Activated CD4-positive, alpha-beta T cell treated with anti-CD3 and anti-CD28 coated beads for 4 hours (primary cell): ENCODE measurements around the gene PC.
"Not testable (repeated sequence)": the region's sequence is repeated elsewhere in the genome, so short reads cannot be mapped to it uniquely, and the experiment has no call there.

Source experiments
- DNase-seq, 2 donors: peaks; one replicate each; pipeline ENCODE4 v3.0.0-alpha.2; 2020

PC gene

DNA sequence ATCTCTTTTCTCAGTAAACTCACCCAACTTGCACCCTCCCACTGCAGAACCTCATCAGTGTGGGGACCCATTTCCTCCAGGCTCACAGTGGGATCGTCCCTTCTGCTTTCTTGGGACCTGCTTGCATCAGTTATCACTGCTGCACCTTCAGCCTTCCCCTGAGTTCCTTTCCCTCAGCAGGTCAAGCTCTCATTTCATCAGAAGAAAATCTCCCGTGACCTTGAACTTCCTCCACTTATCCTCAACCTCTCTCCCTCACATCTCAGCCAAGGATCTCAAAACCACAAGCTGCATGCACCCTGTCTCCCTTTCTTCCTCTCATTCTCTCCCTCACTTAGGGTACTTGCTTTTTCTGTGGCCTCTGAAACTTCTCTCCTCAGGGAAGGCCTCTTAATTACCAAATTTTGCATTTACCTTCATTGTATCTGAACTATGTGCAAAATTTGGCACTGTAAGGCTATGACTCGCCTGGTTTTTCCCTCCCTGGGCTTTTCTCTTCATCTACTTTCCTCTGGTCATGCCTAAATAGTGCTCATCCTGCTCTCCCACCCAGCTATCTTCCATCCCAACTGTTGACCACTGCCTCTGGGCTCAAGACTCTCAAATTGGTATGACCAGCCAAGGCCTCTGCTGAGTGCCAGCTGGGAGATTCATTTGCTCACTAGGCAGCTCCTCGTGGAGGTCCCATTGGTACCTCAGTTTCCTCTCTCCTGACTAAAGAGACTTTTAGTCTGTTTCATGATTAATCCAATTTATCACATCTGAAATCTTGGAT lies 117.7 kb downstream of the PC start:
- DNase-seq: no peak

GRCh38 chr11:66835768-66836405 lies 122.3 kb downstream of the PC start:
- no peak for DNase-seq

GRCh38 chr11:66834943-66835342 lies 123.2 kb downstream of the PC start:
- no peak for DNase-seq

- no peak for DNase-seq
Measured at GRCh38 chr11:66834539-66834845, 123.7 kb downstream of the PC start.

- DNase-seq: not testable (repeated sequence)
Measured at GRCh38 chr11:66824573-66824972, 133.6 kb downstream of the PC start.

DNA sequence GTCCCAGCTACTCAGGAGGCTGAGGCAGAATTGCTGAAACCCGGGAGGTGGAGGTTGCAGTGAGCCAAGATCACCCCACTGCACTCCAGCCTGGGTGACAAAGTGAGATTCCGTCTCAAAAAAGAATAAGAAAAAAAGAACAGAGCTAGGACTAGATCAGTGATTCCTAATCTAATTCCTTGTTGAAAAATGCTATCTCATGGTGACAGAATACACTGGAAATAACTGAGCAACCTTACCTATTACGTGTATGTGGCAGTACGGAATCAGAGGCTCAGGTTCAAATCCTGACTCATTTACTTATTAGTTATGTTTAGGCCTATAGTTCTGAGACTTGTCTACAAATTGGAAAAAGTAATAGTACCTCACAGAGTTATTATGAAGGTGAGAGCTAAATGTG lies 134.5 kb downstream of the PC start:
- no peak for DNase-seq

- DNase-seq: no peak
Measured at GRCh38 chr11:66820901-66821300, 137.3 kb downstream of the PC start.

GRCh38 chr11:66820381-66820780 lies 137.8 kb downstream of the PC start:
- no peak for DNase-seq

GRCh38 chr11:66818231-66818955 lies 139.8 kb downstream of the PC start:
- no peak for DNase-seq

DNA sequence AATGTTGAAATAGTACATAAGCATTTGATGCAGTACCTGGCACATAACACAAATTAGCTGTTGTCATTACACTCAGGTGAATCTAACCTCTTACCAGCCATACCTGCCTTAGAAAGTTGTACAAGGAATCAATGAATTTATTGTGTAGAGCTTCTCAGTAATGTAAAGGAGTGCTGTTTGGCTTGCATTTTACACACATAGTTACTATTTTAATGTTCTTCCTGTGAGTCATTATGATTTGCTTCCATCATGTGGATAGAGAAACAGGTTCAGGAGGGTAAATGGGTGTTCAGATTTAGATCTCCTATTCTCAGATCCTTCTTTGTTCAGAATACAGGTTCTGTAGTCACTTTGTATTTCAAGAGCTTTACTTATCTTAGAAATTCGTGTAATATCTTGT lies 142.5 kb downstream of the PC start:
- DNase-seq: no peak

GRCh38 chr11:66814678-66815077 lies 143.5 kb downstream of the PC start:
- no peak for DNase-seq

GRCh38 chr11:66810576-66811185 lies 147.5 kb downstream of the PC start:
- no peak for DNase-seq

DNA sequence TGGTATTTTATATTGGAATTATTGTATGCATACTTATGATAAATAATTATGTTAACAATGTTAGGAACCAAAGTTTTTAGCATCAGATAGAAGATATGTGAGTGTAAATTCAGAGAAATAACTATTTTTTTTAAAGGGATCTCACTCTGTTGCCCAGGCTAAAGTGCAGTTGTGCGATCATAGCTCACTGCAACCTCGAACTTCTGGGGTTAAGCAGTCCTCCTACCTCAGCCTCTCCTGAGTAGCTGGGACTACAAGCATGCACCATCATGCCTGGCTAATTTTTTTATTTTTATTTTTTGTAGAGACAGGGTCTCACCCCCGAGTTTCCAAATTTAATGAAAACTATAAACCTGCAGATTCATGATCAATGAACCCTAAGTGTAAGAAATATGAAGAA lies 148.6 kb downstream of the PC start:
- no peak for DNase-seq

DNA sequence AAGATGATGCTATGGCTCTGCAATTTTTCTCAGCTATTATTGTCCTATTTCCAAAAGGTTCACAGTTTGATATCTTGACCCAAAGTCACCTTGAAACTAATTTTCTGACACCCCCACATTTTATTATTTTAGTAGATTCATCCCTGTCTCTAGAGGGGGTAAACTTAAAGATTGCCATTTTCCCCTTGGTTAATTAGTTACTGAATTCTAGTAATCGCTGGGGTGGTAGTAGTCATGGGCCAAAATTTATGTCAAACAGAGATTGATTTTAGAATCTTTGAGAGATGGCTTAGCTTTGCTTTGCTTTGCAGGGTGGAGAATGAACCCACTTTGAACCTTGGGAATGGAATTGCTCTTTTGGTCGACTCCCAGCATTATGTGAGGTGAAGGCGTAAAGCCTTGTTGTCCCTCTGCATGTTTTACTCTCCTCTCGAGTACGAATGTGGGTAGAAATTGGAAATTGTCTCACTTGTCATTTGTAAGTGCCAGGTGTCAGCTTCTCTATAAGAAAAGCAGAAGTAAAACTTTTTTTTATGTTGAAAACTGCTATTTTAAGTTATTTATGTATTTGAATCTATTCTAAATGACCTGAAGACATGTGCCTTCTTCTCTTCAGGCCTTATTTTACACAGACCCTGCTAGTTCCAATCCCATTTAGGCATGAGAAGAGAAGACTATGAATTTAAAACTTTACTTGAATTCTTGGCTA lies 157.3 kb downstream of the PC start:
- no peak for DNase-seq

- not testable (repeated sequence) for DNase-seq
Measured at GRCh38 chr11:66799815-66800214, 158.4 kb downstream of the PC start.
